HFF-Myc (cell line): Measurements from ENCODE around the gene RTF2.

Source experiments
- DNase-seq: peaks from one replicate; pipeline ENCODE4 v3.0.0-alpha.2; 2011; ENCODE audit warnings: low read depth; ENCODE audit errors: extremely low read depth
- H3K4me3 ChIP-seq: replicated peaks from 2 replicates; pipeline ENCODE4 v1.5.1; 2011; ENCODE audit warnings: low read depth, mild to moderate bottlenecking, control low read depth, low read length
- CTCF ChIP-seq: IDR thresholded peaks from 2 replicates; pipeline ENCODE4 v1.5.1; 2012; ENCODE audit warnings: mild to moderate bottlenecking, low read depth, low read length, control low read depth; ENCODE audit errors: missing control alignments

Gene RTF2

GRCh38 chr20:56433880-56434255, 34.6 kb upstream of the RTF2 start:
- H3K4me3 ChIP-seq = no peak overlapping the region
- DNase-seq = peak; percentile 77
- no peak for TF ChIP-seq CTCF

GRCh38 chr20:56437196-56437960, 31.0 kb upstream of the RTF2 start:
- H3K4me3 ChIP-seq = no peak overlapping the region
- TF ChIP-seq CTCF = no peak
- no peak for DNase-seq

DNA sequence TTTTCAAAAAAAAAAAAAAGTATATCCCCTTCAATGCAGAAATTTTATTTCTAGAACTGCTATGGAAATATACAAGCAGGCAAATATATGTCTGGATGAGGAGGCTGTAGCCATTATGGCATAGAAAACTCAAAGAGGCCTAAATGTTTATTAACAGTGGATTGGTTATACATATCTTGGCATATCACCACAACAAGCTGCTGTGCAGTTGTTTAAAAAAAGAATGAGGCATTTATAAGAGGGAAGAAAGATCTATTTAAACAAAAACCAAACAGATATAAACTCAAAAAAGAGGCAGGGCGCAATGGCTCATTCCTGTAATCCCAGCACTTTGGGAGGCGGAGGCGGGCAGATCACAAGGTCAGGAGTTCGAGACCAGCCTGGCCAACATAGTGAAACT, 30.1 kb upstream of the RTF2 start:
- H3K4me3 ChIP-seq = no peak overlapping the region
- no peak for DNase-seq
- no peak for TF ChIP-seq CTCF

- DNase-seq = peak; percentile 87
- TF ChIP-seq CTCF = no peak
- no peak overlapping the region for H3K4me3 ChIP-seq
These were observed 28.6 kb upstream of the RTF2 start for GRCh38 chr20:56439771-56440291.

DNA sequence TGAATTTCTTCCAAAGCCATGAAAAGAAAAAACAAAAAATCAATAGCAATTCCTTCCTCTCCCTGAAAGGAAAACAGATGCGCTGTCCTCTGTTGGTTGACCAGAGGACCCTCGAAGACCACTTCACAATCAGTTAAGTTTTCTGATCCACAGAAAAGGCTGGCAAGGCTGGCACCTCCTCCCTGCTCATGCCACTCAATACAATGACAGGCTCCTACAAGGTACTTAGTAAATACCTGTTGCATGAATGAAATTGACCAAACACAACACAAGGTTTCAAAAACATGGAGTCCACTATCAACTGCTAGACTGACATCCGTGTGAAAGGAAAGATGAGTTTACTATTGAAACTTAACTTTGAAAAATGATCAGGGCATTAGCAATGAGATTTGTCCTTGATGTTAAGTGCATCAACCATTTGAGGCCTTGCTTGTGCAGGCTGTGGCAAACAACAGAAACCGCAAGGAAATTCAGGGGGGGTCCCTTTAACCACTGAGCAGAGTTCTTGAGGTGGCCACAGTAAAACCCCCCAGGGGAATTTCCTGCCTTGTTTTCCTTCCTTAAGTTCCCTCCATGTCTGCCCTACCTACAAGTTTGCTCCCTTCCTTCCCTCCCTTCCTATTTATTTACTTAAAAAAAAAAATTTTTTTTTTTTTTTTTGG, 27.9 kb upstream of the RTF2 start:
- TF ChIP-seq CTCF = no peak
- no peak for DNase-seq
- H3K4me3 ChIP-seq = no peak overlapping the region

DNA sequence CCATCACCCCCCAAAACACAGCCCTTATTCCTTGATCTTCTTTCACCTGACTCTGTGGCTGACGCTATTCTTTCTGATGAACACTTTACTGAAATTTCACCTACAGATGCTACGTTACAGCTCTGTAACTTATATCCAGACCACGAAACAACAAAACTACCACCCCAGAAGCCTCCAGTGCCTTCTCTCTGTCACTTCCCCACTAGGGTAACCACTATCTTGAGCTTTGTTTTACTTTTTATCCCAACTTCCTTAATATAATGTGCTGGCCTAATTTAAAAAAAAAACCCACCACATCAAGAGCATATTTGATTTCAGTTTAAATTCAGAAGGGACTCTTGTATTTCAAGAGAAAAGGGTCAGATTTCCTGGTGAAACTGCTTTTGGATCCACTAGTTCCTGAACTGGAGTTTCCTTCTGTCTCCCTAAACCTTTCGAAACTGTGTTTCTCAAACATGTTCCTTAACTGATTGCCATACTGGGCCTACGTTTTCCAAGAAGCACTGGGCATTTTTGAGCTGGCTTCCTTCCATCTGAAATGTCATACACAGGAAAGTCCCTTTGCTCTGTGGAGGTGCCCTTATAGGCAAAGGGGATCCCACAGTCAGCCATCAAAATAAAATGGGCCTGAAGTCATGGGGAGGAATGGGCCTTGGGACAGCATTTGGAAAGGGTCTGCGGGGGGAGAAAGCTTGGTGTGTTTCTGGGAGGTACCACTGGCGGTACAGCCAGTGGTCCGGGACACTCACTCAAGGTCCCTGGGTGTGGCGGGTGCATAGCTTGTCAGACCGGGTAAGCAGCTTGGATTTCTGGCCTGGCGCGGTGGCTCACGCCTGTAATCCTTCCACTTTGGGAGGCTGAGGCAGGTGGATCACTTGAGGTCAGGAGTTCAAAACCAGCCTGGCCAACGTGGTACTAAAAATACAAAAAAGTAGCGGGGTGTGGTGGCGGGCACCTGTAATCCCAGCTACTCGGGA, 25.8 kb upstream of the RTF2 start:
- no peak for TF ChIP-seq CTCF
- DNase-seq = no peak
- no peak overlapping the region for H3K4me3 ChIP-seq
